PFSK-1 (cell line): ENCODE results near the gene UNC5C.

Experiments
- POLR2AphosphoS5 ChIP-seq: IDR thresholded peaks from 2 replicates; pipeline ENCODE4 v1.6.1; 2012; ENCODE audit warnings: low read depth, mild to moderate bottlenecking, control low read depth, low read length, moderate library complexity
- SIN3A ChIP-seq: IDR thresholded peaks from 2 replicates; pipeline ENCODE4 v1.6.1; 2012; ENCODE audit warnings: mild to moderate bottlenecking, low read length, moderate library complexity, borderline replicate concordance; ENCODE audit not compliant: insufficient read depth
- TAF1 ChIP-seq: IDR thresholded peaks from 2 replicates; pipeline ENCODE4 v1.6.1; 2012; ENCODE audit warnings: low read length, control low read depth, borderline replicate concordance; ENCODE audit not compliant: insufficient read depth
- TF ChIP-seq, protein P1 (sequence below), 2 experiments: IDR thresholded peaks; 2 replicates each; pipeline versions ENCODE4 v1.6.1 to v1.8.0; 2011 to 2012; ENCODE audit warnings: low read depth in 2 of 2, low read length in 2 of 2, control low read depth in 1 of 2, inconsistent platforms in 1 of 2, mild to moderate bottlenecking in 1 of 2, moderate library complexity in 1 of 2; ENCODE audit not compliant: insufficient read depth in 1 of 2

DNA sequence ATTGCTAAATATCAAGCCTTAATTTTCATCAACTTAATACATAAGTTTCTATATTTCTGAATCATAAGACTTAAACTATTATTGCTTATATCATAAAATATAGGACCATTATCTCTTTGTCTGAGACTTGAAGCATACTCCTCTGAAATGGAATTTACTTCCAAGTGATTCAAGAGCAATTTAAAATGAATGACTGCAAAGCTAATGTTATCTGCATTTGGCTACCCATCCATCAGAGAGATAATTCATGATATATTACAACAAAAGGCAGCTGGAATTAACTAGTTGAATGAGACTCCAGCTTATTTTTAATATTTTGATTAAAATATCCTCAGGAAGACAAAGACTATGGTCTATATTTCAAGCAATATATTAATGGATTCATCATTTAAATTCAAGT, 208.6 kb downstream of the UNC5C start:
- TF ChIP-seq SIN3A (no peak), TAF1 (no peak), POLR2AphosphoS5 (no peak)
- TF ChIP-seq, protein P1, sequence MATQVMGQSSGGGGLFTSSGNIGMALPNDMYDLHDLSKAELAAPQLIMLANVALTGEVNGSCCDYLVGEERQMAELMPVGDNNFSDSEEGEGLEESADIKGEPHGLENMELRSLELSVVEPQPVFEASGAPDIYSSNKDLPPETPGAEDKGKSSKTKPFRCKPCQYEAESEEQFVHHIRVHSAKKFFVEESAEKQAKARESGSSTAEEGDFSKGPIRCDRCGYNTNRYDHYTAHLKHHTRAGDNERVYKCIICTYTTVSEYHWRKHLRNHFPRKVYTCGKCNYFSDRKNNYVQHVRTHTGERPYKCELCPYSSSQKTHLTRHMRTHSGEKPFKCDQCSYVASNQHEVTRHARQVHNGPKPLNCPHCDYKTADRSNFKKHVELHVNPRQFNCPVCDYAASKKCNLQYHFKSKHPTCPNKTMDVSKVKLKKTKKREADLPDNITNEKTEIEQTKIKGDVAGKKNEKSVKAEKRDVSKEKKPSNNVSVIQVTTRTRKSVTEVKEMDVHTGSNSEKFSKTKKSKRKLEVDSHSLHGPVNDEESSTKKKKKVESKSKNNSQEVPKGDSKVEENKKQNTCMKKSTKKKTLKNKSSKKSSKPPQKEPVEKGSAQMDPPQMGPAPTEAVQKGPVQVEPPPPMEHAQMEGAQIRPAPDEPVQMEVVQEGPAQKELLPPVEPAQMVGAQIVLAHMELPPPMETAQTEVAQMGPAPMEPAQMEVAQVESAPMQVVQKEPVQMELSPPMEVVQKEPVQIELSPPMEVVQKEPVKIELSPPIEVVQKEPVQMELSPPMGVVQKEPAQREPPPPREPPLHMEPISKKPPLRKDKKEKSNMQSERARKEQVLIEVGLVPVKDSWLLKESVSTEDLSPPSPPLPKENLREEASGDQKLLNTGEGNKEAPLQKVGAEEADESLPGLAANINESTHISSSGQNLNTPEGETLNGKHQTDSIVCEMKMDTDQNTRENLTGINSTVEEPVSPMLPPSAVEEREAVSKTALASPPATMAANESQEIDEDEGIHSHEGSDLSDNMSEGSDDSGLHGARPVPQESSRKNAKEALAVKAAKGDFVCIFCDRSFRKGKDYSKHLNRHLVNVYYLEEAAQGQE (IDR thresholded peaks at IDR 0.05; ENCODE audit: insufficient read depth in 1 of 2, low read depth in 2 of 2, low read length in 2 of 2): no peak
